ENCODE data around the gene C17orf100. TPM values are rescaled to one million over a fixed set of nuclear protein-coding genes. Genes with fewer than 3 reads are reported as not detected.

The C17orf100 gene
- total RNA-seq: 0.92 TPM
- long read RNA-seq: 0 reads

GRCh38 chr17:6651354-6651918 lies at the start of gene C17orf100, which contains the start of gene MED31:
TSS of gene C17orf100 (plus strand) at chr17:6651762. CDS start at chr17:6651914, 152 bp downstream.
TSS of gene MED31 (minus strand) at chr17:6651605. CDS start at chr17:6651528, 77 bp downstream.
- DNase-seq (ENCODE audit: missing footprints) (peak; percentile 98), ATAC-seq (peak; percentile 100)
- intact Hi-C loops (cut with DNase I): loop anchor here (1.0 to 5.0 kb wide), 2 partner anchors 11 to 356 kb away; partner anchors contain the start of gene KIAA0753

DNA sequence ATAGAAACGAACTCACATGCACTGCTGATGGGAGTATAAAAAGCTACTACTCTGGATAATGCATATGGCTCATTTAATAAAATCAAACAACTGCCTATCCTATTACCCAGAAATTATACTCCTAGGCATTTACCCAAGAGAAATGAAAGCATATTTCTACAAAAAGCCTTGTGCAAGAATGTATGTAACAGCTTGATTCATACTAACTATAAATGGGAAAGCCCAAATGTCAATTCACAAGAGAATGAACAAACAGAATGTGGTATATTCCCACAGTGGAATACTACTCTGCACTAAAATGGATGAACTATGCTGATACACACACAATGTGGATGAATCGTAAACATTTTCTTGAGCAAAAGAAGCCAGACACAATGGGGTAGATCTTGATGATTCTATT lies 49.4 kb upstream of the C17orf100 start:
- ATAC-seq (no peak), DNase-seq (ENCODE audit: missing footprints) (no peak)
- intact Hi-C loops (cut with DNase I): no loop called here

- DNase-seq (ENCODE audit: missing footprints) (no peak), ATAC-seq (no peak)
- intact Hi-C loops (cut with DNase I): no loop called here
These were observed 47.7 kb upstream of the C17orf100 start for GRCh38 chr17:6603744-6604325.

- no peak for ATAC-seq
- no peak for DNase-seq (ENCODE audit: missing footprints)
- intact Hi-C loops (cut with DNase I): no loop called here
These were observed 46.4 kb upstream of the C17orf100 start for GRCh38 chr17:6605142-6605541.

GRCh38 chr17:6608321-6608720 lies 43.2 kb upstream of the C17orf100 start:
- ATAC-seq (no peak), DNase-seq (ENCODE audit: missing footprints) (no peak)
- intact Hi-C loops (cut with DNase I): no loop called here

DNA sequence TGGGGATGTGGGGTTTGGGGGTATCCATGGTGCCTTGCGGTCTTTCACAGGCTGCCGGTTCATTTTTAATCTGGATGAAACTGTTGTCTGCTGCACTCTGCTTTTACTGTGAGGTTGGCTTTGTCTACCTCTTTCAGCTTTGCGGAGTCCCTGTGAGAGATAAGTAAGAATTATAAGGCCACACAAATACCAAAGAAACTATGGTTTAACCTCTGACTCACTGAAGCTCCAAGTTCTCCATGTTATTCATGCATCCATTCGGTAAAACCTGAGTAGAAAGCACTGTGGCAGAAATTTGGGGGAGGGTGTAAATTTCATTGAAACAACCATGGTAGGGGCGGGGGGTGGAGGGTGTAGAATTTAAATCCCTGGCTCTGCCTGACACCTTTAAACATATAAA lies 41.6 kb upstream of the C17orf100 start:
- DNase-seq (ENCODE audit: missing footprints) (no peak), ATAC-seq (no peak)
- intact Hi-C loops (cut with DNase I): no loop called here

DNA sequence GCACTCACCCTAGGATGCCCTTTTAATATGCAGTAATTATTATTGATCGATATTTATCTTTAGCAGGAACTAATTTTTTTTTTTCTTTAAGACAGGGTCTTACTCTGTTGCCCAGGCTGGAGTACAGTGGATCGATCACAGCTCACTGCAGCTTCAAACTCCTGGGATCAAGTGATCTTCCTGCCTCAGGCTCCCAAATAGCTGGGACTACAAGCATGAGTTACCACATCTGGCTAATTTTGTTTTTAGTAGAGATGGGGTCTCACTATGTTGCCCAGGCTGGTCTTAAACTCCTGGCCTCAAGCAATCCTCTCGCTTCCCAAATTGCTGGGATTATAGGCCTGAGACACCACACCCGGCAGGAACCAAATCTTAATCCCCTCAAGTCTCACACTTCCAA lies 40.3 kb upstream of the C17orf100 start:
- DNase-seq (ENCODE audit: missing footprints): no peak
- no peak for ATAC-seq
- intact Hi-C loops (cut with DNase I): no loop called here

DNA sequence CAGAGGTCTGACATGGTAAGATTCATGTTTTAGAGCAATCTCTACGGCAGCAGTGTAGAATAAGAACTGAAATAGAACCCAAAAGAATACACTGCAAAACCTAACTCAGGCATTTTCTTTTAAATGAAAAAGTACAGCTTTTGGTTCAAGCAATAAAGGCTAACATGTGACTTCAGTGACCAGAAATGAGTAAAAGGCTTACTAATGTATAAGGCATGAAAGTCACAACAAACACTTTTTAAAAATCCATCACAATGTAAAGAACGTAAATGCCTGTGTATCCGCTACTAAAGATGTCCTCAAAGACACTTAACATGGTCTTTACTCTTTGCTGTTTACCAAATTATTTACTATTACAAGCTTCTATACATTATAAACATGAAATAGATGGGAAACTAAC lies 27.6 kb upstream of the C17orf100 start:
- DNase-seq (ENCODE audit: missing footprints) (no peak), ATAC-seq (no peak)
- intact Hi-C loops (cut with DNase I): no loop called here

DNA sequence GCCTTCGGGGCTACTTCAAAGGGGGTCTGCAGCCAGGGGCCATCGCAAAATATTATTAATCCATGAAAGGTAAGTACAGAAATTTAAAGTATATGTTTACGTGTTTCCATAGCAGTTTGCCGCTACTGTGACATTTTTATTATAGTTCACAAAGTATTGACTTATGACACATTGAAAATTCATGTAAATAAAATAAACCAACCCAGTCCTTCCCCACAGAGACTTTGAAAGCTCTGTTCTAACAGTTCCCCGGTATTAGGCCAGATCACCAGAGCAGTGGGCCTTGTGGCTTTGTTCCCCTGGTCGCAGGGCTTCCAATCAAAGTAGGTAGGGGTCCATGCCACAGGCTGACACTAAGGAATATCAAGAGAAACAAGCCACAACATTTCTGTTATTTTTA lies 24.9 kb upstream of the C17orf100 start:
- intact Hi-C loops (cut with DNase I): no loop called here
- no peak for DNase-seq (ENCODE audit: missing footprints)
- no peak for ATAC-seq

DNA sequence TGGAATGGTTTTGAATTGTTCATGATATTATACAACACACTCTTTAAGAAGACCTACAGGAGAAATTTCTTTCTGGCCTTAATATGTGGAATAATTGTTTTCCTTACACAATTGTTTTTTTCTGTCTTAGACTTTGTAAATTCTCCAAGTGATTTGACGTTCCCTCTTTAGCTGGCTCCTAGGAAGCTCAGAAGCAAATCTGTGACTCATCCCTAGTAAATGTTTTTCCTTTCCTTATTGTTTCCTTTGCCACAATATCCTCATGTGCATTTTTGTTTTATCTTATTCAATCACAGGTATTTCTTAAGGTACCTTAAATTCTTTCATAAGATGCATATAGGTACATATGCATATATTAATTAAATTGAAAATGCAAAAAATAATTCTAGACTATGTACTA lies 24.5 kb upstream of the C17orf100 start:
- intact Hi-C loops (cut with DNase I): no loop called here
- no peak for DNase-seq (ENCODE audit: missing footprints)
- ATAC-seq: no peak

DNA sequence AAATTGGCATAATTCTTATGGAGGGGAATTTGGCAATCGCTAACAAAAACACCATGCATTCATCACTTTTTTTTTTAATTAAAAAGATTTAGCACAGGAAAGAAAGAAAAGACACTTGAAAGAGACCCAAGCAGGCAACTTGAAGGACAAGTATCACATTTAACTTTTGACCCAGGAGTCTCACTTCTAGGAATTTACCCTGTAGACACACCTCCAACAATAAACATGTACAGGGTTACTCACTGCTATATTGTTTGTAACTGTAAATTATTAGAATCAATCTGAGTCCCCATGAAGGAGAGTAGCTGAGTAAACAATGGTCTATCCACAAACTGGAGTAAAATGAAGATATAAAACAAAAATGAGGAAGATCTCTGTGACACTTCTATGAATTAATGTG lies 21.2 kb upstream of the C17orf100 start:
- intact Hi-C loops (cut with DNase I): no loop called here
- no peak for DNase-seq (ENCODE audit: missing footprints)
- ATAC-seq: no peak

GRCh38 chr17:6632530-6632929 lies 19.0 kb upstream of the C17orf100 start:
- DNase-seq (ENCODE audit: missing footprints) (no peak), ATAC-seq (peak; percentile 42)
- intact Hi-C loops (cut with DNase I): no loop called here

- no peak for DNase-seq (ENCODE audit: missing footprints)
- intact Hi-C loops (cut with DNase I): no loop called here
- ATAC-seq: no peak
These were observed 18.3 kb upstream of the C17orf100 start for GRCh38 chr17:6633263-6633662.

DNA sequence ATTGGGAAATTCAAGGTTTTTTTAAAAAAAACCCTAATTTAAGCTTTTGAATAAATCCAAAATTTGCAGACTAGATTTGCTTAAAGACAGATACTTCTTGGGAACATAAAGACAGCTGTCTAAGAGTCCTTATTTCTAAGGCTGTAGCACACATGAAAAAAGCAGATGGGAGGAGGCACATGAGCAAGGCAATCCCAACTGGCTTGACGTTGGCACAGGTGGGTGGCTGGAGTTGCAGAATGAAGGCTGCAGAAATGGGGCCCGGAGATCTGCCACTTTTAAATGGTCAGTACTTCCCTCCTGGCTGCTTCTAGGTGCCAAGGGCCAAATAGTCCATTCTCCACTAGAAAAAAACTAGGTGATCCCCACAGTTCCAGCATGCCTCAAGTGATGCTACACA lies 15.5 kb upstream of the C17orf100 start:
- intact Hi-C loops (cut with DNase I): loop anchor here (5.0 kb wide), 1 partner anchor 164 kb away; no protein-coding TSS in a partner anchor
- DNase-seq (ENCODE audit: missing footprints) (no peak), ATAC-seq (no peak)

DNA sequence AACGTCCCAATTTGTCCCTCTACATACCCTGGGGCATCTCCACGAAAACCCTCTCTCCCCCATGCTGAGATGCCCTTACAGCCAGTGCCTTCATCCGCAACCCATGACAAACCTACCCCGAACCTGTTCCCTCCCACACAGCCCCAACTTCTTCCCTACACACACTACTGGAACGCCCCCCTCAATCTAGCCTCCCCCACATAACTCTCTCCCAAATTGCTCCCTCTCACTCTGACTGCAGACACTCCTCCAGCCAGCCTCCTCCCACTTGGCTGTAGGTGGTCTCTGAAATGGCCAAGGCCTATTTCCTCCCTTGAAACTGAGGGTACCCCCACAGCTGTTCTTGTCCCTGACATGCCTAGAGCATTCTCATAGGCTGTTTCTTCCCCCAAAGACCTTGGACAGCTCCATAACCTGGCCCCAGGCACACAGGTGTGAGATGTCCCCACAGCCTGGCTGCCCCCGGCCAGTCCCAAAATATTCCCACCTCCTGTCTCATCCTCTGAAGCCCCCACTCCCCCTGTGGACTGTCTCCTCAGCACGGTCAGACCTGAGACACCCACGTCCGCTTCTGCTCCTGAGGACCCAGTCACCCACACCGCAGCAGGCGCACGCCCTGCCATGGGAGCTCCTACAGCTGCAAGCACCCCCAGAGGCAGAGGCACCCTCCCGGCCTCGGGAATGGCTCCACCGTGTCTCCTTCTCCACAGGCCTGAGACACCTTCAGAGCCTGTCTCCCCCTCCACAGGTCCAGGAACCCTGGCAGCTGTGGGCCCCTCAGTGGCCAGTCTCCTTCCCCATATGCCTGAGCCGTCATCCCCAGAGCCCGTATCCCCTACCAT lies 14.7 kb upstream of the C17orf100 start:
- intact Hi-C loops (cut with DNase I): loop anchor here (5.0 kb wide), 1 partner anchor 165 kb away; no protein-coding TSS in a partner anchor
- no peak for DNase-seq (ENCODE audit: missing footprints)
- no peak for ATAC-seq

DNA sequence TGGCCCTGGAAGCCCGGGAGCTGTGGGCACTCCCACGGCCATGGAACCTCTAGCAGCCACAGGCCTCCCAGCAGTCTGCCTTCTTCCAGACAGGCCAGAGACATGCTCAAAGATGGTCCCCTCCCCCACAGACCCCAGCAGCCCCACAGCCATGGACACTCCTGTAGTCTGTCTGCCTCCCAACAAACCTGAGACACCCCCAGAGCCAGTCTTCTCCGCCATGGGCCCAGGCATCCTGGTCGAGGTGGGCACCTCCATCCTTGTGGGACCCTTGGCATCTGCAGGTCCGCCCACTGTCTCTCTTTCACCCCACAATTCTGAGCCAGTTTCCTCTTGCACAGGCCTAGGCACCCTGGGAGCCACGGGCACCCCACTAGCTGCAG lies 14.1 kb upstream of the C17orf100 start:
- intact Hi-C loops (cut with DNase I): loop anchor here (5.0 kb wide), 1 partner anchor 165 kb away; no protein-coding TSS in a partner anchor
- ATAC-seq (no peak), DNase-seq (ENCODE audit: missing footprints) (no peak)

- intact Hi-C loops (cut with DNase I): loop anchor here (5.0 kb wide), 1 partner anchor 166 kb away; no protein-coding TSS in a partner anchor
- DNase-seq (ENCODE audit: missing footprints): peak; percentile 67
- no peak for ATAC-seq
These were observed 13.3 kb upstream of the C17orf100 start for GRCh38 chr17:6638046-6638908.

GRCh38 chr17:6639014-6639585 lies 12.5 kb upstream of the C17orf100 start:
- ATAC-seq (no peak), DNase-seq (ENCODE audit: missing footprints) (peak; percentile 62)
- intact Hi-C loops (cut with DNase I): loop anchor here (5.0 kb wide), 1 partner anchor 167 kb away; no protein-coding TSS in a partner anchor

All from Right ventricle myocardium inferior (tissue), 1 donor.